ENCODE data around the gene PLEK. TPM values are rescaled to one million over a fixed set of nuclear protein-coding genes. Genes with fewer than 3 reads are reported as not detected.
A peak's percentile ranks its signal among the peaks of the same experiment; 100 is the strongest.

The PLEK gene
- total RNA-seq, 4 donors from 2014 or later: 0.34 to 8.2 (median 3.4) TPM

- TF ChIP-seq CTCF (IDR thresholded peaks at IDR 0.05): no peak
- TF ChIP-seq POLR2A (IDR thresholded peaks at IDR 0.05): no peak
- no peaks in the 10 kb centered on the region for H3K36me3 ChIP-seq
- H3K4me3 ChIP-seq: no peak overlapping the region
- DNase-seq: no peak
- intact Hi-C loops (cut with DNase I): no loop called here
- peaks cover 6 to 21% (median 11%) of the 10 kb centered on the region in 3 donors for H3K4me1 ChIP-seq
- no peaks in the 10 kb centered on the region for H3K27me3 ChIP-seq
- WGBS, 2 donors: 25 to 28% methylated on average over 6 of the region's 6 CpGs
- no peaks in the 10 kb centered on the region for H3K9me3 ChIP-seq
- peak overlapping the region; percentile 14 to 54 (median 38) for H3K27ac ChIP-seq
These were observed 3.7 kb downstream of the PLEK start for GRCh38 chr2:68368654-68369336.

- intact Hi-C loops (cut with DNase I): no loop called here
- H3K27ac ChIP-seq: peak overlapping the region in 2 of 4 donors; percentile 38 to 54
- 72 to 84% methylated on average over 10 of the region's 10 CpGs for WGBS, 2 donors
- no peaks in the 10 kb centered on the region for H3K36me3 ChIP-seq
- TF ChIP-seq CTCF (IDR thresholded peaks at IDR 0.05) (no peak), POLR2A (IDR thresholded peaks at IDR 0.05) (no peak)
- no peak overlapping the region for H3K4me3 ChIP-seq
- H3K9me3 ChIP-seq: no peaks in the 10 kb centered on the region
- no peaks in the 10 kb centered on the region for H3K27me3 ChIP-seq
- peaks cover 6 to 21% (median 11%) of the 10 kb centered on the region in 3 donors for H3K4me1 ChIP-seq
- DNase-seq: no peak
These were observed 4.3 kb downstream of the PLEK start for GRCh38 chr2:68369337-68369734.

DNA sequence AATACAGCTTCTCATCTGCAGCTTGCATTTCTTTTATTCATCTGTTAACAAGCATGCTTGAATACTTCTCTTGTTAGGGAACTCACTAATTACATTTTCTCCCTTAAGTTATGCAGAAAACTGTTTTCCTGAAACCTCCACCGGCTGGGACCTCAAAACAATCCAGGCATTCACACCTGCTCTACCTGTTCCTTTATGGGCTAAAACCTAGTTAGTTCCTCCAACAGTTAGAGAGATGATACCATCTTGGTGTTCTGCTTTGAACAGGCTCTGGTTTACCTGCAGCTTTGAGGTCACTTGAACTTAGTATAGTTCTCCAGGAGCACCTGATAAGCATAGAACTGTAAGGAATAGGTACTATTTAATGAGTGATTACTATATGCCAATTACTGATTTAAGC is 6.1 kb downstream of the PLEK start:
- no peak overlapping the region for H3K4me3 ChIP-seq
- DNase-seq: no peak
- 35 to 54% methylated on average over 1 of the region's 1 CpG for WGBS, 2 donors
- H3K36me3 ChIP-seq: no peaks in the 10 kb centered on the region
- intact Hi-C loops (cut with DNase I): no loop called here
- peaks cover 6 to 21% (median 11%) of the 10 kb centered on the region in 3 donors for H3K4me1 ChIP-seq
- TF ChIP-seq POLR2A (IDR thresholded peaks at IDR 0.05) (no peak), CTCF (IDR thresholded peaks at IDR 0.05) (no peak)
- no peaks in the 10 kb centered on the region for H3K27me3 ChIP-seq
- no peaks in the 10 kb centered on the region for H3K9me3 ChIP-seq
- H3K27ac ChIP-seq: no peak overlapping the region

GRCh38 chr2:68371581-68371980 is 6.5 kb downstream of the PLEK start:
- intact Hi-C loops (cut with DNase I): no loop called here
- no peaks in the 10 kb centered on the region for H3K9me3 ChIP-seq
- WGBS, 2 donors: 22 to 29% methylated on average over 3 of the region's 3 CpGs

More at GRCh38 chr2:68371581-68371980, 6.5 kb downstream of the PLEK start:
- no peak for DNase-seq
- no peak for TF ChIP-seq CTCF (IDR thresholded peaks at IDR 0.05)
- no peak for TF ChIP-seq POLR2A (IDR thresholded peaks at IDR 0.05)
- H3K4me1 ChIP-seq: peaks cover 6 to 21% (median 11%) of the 10 kb centered on the region in 3 donors
- no peak overlapping the region for H3K27ac ChIP-seq
- H3K4me3 ChIP-seq: no peak overlapping the region
- H3K27me3 ChIP-seq: no peaks in the 10 kb centered on the region
- no peaks in the 10 kb centered on the region for H3K36me3 ChIP-seq
